Activated CD8-positive, alpha-beta memory T cell treated with anti-CD3 and anti-CD28 coated beads, Interleukin-2, amount 50 U/mL, for 1 hour (primary cell): ENCODE measurements around the gene SPEN.
A peak's percentile ranks its signal among the peaks of the same experiment; 100 is the strongest.
"Not testable (repeated sequence)": the region's sequence is repeated elsewhere in the genome, so short reads cannot be mapped to it uniquely, and the experiment has no call there.

ENCODE experiments used
- DNase-seq: peaks from one replicate; pipeline ENCODE4 v3.0.0-alpha.2; 2020; ENCODE audit errors: extremely low read depth

SPEN gene

DNA sequence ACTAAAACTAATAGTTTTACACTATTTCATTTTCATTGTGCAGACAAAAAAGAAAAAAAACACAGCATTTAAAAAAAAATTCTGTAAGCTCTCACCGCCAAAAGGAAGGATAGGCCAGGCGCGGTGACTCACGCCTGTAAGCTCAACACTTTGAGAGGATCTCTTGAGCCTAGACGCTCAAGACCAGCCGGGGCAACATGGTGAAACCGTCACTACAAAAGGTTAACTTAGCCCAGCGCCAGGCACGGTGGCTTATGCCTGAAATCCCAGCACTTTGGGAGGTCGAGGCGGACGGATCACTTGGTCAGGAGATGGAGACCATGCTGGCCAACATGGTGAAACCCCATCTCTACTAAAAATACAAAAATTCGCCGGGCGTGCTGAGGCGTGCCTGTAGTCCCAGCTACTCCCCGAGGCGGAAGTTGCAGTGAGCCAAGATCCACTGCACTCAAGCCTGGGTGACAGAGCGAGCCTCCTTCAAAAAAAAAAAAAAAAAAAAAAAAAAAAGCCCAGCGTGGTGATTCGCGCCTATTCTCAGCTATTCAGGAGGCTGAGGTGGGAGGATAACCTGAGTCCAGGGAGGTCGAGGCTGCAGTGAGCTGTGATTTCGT is 14.3 kb upstream of the SPEN start:
- no peak for DNase-seq

DNA sequence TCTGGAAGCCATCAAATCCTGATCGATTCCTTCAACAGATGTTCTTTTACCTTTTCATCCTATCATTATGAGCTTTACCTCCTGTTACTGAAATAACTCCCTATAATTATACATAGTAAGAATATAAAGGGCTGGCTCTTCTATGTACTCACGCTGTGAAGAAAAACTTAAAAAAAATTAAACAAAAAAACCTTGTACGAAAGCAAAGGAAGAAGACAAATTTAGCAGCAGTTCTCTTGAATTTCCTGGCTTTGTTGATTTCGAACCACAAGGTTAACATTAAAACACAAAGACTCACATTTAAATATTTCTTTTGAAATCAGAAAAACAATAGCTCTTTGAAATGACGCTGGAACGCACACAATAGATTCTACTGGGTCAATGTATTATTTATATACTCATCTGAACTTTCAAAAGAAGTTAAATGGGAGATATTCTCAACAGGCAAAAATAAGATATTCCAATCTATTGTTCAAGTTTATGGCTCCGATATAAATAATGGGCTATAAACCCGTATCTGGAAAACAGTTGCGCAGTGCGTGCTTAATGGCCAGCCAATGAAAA is 13.6 kb upstream of the SPEN start:
- no peak for DNase-seq

DNA sequence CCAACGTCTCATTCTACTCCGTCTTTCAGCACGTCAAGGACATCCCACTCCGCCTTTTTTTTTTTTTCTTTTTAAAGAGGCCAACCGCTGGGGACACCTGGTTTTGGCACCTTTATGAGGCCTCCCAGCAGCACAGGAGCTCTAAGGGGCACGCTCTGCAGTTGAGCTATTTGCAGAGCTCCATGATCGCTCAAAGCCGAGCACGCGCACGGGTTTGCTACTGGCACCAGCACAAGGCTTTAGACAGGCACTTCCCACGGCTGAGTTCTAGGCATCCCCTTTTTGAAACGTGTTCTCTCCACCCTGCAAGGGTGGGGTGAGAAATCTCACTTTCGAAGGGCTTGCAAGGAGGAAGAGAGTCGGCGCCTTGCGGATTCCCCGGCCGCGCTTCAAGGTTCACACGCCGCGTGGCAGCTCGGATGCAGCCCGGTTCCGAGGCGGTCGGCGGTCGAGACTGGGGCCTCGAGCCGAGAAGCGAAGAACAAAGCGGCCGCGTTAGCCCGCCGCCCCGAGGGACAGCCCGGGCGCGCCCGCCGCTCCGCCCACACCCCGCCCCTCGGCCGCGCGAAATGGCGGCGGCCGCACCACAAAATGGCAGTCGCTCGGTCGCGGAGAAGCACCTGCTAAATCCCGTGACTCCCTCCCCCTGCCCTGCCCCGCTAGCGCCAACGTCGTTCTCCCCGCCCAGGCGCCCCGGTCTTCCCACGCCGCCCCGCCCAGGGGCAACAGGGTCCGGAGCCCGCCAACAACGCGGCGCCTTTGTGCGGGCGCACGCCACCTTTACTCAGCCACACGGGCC is 12.9 kb upstream of the SPEN start:
- DNase-seq = peak; percentile 61

DNA sequence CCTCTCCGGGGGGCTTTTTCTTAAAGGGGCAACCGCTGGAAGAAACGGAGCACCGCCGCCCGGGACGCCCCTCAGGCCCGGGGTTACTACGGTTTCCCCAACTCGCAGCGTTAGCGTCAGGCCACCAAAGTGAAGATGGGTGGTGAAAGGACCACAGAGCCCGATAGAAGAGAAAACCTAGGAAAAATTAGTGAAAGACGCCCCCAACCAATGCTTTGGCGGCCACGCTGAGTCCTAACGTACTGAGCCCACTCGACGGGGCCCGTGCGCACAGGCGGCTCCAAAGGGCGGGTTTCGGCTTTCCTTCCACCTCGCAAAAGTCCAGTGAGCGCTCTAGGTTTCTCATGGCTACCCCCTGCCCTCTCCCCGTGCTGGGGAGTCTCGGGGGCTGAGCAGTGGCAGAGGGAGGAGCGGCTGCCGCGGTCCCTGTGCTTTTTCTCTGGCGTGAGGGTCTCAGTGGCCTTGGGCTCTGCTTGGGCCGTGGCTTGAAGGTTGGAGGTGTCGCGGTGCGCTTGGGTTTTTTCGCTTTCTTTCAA is 12.2 kb upstream of the SPEN start:
- DNase-seq = no peak

DNA sequence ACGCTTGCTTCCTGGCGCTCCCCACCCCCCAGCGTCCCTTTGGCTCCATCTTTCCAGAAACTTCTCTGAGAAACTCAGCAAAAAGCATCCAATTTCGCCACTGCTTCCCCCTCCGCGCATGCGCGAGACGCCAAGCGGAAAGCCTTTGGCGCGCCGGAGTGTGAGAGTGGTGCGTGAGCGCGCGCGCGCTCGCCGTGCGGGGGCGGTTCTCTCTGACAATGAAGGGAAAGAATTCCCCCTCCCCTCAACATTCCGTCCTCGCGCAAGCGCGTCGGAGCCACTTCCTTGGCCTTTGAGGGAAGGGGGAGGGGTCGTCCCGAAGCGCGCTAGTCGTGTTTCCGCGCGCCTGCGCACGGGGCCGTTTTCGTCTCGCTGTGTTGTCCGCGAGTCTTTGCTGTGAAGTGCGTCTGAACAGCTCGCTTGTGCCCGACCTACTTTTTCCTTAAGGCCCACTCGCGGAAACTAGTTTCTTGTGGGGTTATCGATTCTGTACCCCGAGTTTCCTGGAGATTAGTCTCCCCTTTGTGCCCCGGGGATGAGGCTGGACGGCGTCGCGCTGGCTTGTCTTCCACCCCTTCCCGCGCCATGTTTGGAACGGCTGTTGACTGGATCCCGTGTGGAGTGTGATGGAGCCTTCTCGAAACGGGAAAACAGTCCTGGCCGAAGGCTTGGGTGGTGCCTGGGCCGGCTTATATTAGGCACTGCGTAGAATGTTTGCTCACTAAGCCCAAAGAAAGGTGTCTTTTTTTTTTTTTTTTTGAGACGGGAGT is 11.6 kb upstream of the SPEN start:
- peak; percentile 94 for DNase-seq

DNA sequence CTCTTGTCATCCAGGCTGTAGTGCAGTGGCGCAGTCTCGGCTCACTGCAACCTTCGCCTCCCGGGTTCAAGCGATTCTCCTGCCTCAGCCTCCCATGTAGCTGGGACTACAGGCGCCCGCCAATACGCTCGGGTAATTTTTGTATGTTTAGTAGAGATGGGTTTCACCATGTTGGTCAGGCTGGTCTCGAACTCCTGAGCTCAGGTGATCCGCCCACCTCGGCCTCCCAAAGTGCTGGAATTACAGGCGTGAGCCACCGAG is 11.1 kb upstream of the SPEN start:
- DNase-seq = not testable (repeated sequence)

DNA sequence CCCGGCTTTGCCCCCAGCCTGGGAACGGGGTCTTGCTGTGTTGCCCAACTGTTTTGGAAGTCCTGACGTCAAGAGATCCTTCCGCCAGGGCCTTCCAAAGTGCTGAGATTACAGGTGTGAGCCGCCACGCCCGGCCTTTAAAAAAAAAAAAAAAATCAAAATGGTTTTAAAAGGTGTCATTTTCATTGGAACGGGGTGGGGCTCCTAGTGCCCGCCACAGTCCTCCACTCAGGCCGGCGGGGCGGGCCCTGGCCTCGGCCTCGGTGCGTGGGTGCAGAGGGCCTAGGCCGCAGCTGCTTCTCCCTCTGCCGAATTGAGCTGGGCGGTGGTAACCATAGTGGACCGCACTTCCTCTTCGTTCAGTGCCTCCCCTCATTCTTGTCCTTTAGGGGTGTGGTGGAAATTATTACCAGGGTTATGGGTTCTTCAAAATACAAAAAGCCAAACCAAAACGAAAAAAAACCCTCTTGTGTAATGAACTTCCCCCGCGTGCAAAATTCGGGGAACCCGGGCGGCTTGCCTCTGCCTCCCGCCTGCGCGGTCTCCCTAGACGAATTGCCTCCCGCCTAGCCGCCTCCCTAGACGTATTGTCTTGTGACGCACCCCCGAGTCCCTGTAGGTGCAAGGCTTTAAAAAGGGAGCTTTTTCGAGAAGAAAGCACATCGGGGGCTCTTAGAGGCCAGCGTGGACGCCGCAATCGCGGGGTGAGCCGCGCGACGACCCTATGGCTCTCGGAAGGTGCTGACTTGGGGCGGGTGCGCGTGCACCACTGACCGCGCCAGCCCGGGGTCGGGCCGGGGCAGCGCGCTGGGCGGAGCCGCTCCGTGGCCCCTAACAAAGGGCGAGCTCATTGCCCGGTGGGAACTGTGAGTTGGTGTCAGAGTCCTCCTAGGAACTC is 10.5 kb upstream of the SPEN start:
- no peak for DNase-seq

DNA sequence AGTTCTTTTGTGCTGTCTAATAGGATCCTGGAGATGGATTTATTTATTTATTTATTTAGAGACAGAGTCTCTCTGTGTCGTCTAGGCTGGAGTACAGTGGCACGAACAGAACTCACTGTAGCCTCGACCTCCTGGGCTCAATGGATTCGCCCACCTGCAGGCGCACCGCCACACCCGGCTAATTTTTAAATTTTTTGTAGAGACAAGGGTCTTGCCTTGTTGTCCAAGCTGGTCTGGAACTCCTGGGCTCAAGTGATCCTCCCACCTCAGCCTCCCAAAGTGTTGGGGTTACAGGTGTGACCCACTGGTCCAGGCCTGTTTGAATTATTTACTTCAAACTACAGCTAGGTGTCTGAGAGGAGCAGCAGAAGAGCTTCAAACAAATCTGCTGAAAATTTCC is 9.6 kb upstream of the SPEN start:
- no peak for DNase-seq

DNA sequence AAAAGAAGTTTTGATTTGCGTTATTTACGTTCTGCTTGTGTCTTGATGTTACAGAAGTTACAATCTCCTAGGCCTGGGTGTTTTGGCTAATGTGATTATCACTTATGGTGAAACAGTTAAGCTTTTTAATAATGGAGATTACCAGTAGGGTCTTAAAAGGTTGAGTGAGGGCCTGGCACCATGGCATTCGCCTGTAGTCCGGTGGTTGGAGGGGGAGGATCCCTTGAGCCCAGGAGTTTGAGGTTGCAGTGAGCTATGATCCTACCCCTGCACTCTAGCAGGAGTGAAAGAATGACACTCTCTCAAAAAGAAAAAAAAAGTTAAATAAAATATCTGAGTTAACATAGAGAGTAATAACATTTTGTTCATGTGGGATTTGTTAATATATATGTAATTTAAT is 8.8 kb upstream of the SPEN start:
- no peak for DNase-seq

DNA sequence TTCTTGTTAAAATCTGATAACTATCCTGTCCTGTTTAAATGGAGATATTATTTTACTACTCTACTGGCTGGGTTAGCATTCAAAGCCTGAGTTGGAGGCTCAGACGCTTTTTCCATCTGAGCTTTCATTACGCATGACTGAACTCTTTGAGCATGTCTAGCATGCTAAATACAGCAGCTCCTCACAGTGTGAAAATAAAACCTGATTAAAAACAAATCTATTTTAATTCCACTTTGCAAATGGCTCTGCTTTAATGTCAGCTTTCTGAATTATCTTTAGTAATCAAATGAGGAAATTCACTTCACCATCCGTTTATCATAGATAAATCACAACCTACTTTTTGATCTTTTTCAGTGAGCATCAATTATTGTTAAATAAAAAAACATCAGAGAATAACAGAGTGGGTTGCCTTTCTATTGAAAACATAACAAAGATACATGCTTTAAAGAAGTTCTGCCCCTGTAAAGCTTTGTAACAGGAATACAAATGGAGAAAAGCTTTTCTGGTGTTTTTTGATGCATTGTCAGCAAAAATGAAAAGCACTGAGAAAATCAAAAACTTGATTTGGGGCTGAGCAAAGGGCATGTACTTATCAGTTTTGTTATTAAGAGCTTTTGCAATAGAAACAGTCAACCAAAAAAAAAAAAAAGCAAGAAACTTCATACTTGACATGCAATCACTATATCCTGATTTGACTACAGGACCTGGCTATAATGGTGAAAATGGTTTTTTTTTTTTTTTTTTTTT is 3.5 kb upstream of the SPEN start:
- no peak for DNase-seq

DNA sequence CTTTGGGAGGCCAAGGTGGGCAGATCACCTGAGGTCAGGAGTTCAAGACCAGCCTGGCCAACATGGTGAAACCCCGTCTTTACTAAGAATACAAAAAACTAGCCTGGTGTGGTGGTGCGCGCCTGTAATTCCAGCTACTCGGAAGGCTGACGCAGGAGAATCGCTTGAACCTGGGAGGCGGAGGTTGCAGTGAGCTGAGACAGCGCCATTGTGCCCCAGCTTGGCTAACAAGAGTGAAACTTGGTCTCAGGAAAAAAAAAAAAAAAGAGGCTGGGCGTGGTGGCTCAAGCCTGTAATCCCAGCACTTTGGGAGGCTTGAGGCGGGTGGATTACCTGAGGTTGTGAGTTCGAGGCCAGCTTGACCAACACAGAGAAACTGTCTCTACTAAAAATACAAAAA is 1.5 kb upstream of the SPEN start:
- not testable (repeated sequence) for DNase-seq

DNA sequence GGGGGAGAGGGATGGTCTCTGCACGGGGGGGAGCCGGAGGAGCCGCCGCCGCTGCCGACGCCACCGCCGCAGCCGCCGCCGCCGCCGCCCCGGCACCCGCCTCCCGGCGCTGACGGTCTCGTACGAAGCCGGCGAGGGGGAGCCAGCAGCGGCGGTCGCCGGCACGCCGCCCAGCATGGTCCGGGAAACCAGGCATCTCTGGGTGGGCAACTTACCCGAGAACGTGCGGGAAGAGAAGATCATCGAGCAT is 311 bp downstream of the SPEN start:
- DNase-seq = no peak

DNA sequence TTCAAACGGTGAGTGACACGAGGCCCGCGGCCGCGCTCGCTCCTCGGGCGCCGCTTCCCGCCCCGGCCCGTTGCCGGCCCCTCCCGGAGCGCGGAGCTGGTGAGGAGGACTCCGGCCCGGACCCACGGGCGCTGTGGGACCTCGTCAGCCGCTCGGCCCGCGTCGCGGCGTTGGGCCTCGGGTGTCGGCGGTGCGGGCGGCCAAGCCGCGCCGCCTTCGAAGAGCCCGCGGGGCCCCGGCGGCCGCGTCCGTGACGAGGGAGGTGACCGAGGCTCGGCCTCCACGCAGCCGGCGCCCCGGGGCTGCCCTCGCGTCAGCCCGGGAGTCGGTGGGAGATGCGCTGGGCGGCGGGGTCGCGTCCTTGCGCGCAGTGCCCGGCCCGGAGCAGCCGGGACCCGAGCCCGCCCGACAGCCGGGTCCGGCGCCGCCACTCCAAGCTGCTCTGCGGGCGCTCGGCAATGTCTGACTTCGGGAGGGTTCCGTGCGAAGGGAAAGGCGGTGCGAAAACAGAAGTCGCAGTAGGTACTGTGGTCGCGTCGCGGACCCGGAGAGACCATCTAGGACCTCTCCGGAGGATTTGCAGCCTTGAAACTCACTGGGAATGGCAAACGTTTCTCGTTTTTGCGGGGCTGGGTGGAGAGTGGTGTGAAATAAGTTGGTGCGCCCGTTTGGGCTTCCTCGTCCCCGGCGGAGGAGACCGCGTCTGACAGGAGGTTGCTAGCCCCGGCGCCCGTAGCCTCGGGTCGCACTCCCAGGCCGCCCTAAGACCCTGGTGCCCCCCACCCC is 829 bp downstream of the SPEN start:
- DNase-seq = no peak

DNA sequence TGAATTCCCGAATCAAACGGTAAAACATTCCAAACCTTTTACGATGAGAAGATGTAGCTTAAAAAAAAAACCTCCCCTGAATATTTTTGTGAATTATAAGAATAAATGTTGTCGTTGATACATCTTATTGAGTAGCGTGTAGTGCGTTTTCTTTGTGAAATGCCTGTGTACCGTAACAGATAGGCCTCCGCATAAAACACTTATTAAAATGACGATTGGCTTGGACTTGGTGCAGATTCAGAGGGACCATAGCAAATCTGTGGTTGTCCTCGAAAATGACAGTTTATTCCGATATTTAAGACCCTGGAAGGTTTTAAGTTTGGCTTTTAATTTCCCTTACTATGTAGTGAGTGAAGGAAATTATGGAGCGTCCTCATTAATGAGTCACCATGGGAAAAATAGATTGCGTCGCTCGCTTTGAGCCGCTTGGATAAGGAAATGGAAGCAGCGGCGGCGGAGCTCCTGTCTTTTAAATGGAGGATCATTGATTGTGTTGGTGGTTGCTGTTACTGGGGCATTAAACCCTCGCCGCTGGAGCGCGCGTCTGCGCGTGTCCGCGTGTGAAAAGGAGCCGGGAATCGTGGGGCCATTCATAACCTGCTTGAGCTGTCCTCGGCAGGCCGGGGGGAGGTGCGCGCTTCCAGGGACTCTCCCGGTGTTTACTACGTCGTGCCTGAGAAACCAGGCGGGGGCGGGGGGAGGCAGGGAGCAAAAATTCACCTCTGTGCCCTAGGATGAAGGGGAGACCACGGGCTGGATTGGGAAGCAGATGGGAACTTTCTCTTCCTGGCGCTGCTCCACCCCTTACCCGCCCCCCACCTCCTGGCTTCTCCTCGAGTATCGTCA is 1.6 kb downstream of the SPEN start:
- DNase-seq = no peak

DNA sequence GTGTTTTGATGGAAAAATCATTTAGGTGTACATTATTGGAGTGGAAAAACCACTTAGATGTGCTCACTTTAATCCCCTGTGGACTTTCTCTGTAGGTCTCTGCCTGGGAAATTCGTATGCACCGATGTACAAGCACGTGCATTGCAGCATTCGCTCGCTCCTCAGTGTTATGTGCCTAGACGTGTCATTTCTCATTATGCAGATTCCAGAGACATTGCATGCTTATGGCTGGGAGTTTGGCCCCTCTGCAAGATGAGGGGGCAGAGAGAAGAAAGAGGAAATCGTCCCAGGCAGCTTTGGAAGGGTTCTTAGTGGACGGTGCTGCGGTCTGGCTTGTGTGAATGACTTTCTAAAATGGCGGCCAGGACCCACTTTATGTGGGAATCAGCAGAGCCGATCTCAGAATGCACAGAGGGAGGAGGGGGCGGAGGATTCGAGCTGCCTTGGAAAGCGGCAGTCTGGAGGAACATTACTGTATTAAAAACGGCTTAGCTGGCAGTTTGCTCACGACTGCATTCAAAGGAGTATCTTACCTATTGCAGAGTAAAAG is 2.3 kb downstream of the SPEN start:
- DNase-seq = no peak

DNA sequence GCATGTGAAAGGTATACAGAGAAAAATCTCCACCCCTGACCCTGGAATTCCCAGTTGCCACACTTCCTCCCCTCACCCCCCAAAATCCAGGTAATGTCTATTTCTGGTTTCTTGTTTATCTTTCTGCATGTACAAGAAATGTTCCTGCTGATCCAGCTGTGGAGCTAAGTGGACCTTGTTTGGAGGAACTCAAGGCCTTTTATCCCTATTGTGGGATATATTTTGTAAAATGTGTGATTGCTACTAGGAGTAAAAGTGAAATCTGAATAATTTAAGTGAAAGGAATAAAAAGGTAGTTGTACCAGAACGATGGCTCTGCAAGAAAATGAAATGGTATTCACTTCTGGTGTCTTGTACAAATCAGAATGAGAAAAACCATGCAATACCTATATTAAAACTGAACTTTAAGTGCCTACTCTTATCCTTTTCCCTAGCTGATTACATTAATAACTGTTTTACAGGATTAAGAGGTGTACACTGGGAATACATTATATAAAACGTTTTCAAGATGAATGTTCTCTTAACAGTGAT is 3.0 kb downstream of the SPEN start:
- DNase-seq = no peak

DNA sequence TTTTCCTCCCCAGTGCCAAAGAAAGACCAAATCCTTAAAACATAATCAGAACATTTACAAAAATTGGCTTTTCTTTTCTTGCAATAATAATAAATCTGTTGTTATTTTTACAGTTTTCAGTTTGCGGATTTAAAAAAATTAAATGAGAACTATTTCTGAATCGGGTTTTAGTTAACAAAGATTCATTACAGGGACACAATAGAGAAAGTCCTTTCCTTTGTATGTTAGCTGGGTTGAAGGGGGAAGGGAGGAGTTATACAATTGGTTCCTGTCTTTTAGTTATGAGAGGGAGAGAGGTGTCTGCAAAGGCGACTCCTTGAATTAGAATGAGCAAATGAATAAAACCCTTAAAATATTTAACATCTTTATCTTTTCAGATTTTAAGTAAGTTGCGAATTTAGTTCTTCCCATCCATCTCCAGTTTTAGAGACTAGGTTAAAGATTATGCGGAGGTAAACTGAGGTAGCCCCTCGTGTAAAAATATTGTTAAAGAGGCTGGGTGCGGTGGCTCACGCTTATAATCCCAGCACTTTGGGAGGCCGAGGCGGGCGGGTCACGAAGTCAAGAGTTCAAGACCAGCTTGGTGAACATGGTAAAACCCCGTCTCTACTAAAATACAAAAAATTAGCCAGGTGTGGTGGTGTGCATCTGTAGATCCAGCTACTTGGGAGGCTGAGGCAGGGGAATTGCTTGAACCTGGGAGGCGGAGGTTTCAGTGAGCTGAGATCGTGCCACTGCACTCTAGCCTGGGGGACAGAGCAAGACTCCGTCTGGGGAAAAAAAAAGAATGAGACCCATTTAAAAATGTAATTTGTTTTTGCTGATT is 3.9 kb downstream of the SPEN start:
- DNase-seq = no peak
